ENCODE measurements around the gene NDRG4.

DNA sequence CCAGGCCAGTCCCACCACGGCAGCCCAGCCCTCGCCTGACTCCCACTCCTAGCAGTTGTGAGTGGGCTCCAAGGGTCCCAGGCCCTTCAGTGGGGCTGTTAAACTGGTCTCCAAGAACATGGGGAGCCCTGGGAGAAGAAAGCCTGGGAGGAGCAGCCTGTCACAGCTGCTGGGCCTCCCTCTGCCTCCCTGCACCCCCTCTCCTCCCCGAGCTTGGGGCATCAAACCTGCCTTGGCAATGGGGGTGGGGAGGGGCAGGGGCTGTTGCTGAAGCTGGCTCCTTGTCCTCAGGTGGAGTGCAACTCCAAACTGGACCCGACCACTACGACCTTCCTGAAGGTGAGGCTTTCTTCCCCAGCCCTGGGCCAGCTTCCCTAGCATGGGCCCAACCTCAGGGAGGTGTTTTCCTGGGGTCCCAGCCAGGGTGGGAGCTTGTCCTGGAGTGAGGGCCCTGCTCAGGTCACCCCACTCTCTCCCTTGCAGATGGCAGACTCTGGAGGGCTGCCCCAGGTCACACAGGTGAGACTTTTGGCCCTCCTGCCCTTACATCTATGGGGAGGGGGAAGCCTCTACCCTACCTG is 8.8 kb downstream of the NDRG4 start:
- TF ChIP-seq, protein P1, sequence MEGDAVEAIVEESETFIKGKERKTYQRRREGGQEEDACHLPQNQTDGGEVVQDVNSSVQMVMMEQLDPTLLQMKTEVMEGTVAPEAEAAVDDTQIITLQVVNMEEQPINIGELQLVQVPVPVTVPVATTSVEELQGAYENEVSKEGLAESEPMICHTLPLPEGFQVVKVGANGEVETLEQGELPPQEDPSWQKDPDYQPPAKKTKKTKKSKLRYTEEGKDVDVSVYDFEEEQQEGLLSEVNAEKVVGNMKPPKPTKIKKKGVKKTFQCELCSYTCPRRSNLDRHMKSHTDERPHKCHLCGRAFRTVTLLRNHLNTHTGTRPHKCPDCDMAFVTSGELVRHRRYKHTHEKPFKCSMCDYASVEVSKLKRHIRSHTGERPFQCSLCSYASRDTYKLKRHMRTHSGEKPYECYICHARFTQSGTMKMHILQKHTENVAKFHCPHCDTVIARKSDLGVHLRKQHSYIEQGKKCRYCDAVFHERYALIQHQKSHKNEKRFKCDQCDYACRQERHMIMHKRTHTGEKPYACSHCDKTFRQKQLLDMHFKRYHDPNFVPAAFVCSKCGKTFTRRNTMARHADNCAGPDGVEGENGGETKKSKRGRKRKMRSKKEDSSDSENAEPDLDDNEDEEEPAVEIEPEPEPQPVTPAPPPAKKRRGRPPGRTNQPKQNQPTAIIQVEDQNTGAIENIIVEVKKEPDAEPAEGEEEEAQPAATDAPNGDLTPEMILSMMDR (IDR thresholded peaks at IDR 0.05) = no peak
- no peak for TF ChIP-seq POLR2A (IDR thresholded peaks at IDR 0.05)
